ENCODE data around the gene CEP85L.

CEP85L gene

DNA sequence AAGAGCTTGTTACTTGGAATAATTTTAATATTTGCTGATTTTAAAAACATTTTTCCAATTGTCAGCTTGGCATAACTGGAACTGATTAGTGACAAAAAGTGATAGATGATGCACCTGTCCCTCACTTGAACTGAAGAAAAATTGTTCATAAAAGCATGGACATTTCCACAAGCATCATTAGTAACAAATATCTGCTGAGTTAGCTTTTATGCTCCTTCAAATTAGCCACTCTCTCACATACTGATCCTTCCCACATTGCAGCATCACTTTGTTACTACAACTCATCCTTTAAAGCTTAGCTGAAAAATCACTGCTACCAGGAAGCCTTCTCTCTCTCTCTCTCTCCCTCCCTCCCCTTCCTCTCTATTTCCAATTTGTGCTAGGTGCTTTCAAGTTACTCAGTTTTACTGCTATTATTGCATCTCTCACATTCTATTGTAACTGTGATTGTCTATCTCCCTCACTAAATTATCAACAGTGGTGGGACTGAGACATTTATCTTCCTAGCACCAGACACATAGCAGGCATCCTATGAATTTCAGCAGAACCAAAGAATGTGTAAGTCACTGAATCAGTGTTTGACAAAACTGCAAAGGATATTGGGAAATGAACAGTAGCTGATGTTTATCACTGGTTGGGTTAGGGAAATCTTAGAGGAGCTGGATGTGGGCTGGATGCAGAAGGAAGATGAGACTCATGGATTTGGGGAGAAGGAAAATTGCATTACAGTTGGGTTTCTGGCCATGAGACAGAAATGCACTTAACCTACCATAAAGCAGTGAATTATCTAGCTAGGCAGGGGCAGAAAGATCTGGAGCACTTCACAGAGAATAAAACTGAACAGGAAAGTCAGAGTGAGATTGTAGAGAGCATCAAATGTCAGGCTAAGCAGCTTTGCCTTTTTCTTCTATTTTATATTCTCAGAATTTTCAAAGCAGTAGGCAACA lies 231.7 kb downstream of the CEP85L start:
- no peak for DNase-seq (ENCODE audit: extremely low read depth, insufficient read length)
- Histone ChIP-seq H3K4me3 (replicated peaks; ENCODE audit: low read depth, low read length) (no peak overlapping the region), H3K36me3 (ENCODE audit: control insufficient read depth, insufficient read depth, low read length) (no peaks in the 10 kb centered on the region), H3K27me3 (replicated peaks; ENCODE audit: control insufficient read depth, insufficient read depth, low read length) (no peaks in the 10 kb centered on the region)
- TF ChIP-seq, protein P1, sequence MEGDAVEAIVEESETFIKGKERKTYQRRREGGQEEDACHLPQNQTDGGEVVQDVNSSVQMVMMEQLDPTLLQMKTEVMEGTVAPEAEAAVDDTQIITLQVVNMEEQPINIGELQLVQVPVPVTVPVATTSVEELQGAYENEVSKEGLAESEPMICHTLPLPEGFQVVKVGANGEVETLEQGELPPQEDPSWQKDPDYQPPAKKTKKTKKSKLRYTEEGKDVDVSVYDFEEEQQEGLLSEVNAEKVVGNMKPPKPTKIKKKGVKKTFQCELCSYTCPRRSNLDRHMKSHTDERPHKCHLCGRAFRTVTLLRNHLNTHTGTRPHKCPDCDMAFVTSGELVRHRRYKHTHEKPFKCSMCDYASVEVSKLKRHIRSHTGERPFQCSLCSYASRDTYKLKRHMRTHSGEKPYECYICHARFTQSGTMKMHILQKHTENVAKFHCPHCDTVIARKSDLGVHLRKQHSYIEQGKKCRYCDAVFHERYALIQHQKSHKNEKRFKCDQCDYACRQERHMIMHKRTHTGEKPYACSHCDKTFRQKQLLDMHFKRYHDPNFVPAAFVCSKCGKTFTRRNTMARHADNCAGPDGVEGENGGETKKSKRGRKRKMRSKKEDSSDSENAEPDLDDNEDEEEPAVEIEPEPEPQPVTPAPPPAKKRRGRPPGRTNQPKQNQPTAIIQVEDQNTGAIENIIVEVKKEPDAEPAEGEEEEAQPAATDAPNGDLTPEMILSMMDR (IDR thresholded peaks at IDR 0.05; ENCODE audit: insufficient read depth, low read length, poor library complexity, severe bottlenecking): no peak
